ENCODE results near the gene MRFAP1.

DNA sequence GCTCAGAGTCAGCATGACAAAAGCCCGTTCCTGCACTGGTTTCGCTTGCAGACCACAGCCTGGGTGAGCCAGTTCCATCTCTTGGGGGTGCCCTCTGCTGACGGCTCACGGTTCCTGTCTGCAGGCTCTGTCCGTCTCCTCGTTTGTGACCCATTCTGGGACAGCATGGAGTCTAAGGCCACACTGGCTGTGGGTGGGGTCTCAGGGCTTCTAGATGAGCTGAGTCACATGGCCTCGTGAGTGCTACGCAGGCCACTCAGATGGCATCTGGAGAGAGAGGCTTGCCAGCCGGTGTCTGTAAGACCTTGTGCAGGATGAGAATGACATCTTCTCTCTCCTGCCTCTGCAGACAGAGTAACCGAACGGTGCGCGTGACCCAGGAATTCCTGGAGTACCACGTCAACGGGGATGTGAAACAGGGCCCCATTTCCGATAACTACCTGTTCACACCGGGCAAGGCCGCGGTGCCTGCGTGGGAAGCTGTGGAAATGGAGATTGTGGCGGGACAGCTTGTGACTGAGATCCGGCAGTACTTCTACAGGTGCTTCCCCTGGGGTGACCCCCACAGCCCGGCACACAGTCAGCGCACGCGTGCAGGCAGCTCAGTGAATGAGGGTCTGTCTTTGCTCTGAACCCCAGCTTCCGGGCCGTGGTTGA is 31.6 kb upstream of the MRFAP1 start:
- TF ChIP-seq, protein P1, sequence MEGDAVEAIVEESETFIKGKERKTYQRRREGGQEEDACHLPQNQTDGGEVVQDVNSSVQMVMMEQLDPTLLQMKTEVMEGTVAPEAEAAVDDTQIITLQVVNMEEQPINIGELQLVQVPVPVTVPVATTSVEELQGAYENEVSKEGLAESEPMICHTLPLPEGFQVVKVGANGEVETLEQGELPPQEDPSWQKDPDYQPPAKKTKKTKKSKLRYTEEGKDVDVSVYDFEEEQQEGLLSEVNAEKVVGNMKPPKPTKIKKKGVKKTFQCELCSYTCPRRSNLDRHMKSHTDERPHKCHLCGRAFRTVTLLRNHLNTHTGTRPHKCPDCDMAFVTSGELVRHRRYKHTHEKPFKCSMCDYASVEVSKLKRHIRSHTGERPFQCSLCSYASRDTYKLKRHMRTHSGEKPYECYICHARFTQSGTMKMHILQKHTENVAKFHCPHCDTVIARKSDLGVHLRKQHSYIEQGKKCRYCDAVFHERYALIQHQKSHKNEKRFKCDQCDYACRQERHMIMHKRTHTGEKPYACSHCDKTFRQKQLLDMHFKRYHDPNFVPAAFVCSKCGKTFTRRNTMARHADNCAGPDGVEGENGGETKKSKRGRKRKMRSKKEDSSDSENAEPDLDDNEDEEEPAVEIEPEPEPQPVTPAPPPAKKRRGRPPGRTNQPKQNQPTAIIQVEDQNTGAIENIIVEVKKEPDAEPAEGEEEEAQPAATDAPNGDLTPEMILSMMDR (IDR thresholded peaks at IDR 0.05), result no peak
- TF ChIP-seq POLR2AphosphoS5 (IDR thresholded peaks at IDR 0.05; ENCODE audit: insufficient read depth in 1 of 2, low read depth in 1 of 2), result no peak
- no peak for TF ChIP-seq POLR2A (IDR thresholded peaks at IDR 0.05)
